ENCODE results near the gene PSMD4. TPM values are rescaled to one million over a fixed set of nuclear protein-coding genes. Genes with fewer than 3 reads are reported as not detected.

The PSMD4 gene
- total RNA-seq, 1 donor from 2014 or later, result 164 TPM

GRCh38 chr1:151289991-151290708 is 35.6 kb downstream of the PSMD4 start:
- ATAC-seq (no peak), DNase-seq (ENCODE audit: missing footprints) (no peak)
- intact Hi-C loops (cut with DNase I), result no loop called here

DNA sequence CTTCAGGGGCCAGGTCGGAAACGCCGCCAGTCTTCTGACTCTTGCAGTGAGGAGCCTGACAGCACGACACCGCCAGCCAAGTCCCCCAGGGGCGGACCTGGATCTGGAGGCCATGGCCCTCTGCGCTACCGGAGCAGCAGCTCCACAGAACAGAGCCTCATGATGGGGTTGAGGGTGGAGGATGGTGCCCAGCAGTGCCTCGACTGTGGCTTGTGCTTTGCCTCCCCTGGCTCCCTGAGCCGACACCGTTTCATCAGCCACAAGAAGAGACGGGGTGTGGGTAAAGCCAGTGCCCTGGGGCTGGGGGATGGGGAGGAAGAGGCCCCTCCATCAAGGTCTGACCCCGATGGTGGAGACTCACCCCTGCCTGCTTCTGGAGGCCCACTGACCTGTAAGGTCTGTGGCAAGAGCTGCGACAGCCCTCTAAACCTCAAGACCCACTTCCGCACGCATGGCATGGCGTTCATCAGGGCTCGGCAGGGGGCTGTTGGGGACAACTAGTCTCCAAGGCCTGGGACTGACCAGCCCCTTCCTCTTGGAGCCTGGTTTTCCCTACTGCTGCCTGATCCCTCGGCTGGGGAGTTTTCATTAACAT is 36.3 kb downstream of the PSMD4 start:
- ATAC-seq, result no peak

DNA sequence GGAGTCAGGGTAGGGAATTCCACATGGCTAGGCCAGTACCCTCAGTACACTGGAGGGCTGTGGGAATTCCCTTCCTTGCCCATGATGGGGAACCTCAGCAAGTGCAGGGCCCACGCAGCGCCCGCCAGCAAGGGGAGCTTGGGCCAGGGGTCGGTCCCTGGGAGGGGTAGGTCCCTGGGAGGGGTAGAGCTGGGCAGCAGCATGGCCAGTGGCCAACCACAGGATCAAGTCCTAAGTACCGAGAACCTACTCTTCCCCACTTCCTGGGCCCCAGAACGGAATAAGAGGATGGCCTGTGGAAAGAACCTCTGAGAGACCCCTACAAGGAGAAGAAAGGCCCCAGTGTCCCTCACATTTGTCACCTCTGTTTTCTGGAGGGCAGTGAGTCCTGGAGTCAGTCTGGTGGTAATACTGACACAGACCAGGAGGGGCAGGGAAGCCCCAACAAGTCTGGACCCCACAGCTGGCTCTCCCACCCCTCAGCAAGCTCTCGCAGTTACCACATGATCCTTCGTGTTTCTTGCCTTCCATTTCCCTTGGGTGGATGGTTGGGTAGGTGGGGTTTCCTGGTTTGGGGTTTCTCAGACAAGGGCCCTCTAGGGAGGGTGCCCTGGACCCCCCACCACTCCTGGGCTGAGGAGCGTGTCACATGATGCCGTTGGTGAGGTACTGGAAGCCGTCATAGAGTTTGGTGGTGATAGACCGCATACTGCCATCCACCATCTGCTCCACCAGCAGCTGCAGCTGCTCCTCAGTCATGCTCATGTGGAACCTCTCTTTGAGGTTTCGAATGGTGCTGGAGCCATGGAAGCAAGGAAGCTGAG is 37.9 kb downstream of the PSMD4 start:
- no peak for ATAC-seq
- no peak for DNase-seq (ENCODE audit: missing footprints)
- intact Hi-C loops (cut with DNase I), result no loop called here

More for the DNA sequence above, 36.3 kb downstream of the PSMD4 start:
- intact Hi-C loops (cut with DNase I), result no loop called here
- no peak for DNase-seq (ENCODE audit: missing footprints)

DNA sequence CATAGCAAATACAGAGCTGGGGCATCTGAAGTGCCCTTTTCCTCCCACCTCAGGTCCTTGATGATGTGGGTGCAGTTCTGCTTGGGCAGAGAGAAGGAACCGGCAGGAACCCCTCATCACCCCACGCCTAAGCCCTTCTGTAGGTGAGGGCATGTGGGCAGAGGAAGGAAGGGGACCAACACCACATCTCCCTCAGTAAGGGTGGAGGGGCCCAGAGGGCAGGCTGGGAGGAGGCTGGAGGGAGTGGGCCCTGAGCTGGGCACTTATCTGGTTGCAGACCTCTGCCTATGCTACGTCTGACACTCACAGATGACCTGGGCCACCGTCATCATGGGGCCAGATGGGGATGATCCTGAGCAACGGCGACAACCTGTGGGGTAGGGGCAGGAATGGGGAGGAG is 38.6 kb downstream of the PSMD4 start:
- no peak for ATAC-seq
- intact Hi-C loops (cut with DNase I), result no loop called here

DNA sequence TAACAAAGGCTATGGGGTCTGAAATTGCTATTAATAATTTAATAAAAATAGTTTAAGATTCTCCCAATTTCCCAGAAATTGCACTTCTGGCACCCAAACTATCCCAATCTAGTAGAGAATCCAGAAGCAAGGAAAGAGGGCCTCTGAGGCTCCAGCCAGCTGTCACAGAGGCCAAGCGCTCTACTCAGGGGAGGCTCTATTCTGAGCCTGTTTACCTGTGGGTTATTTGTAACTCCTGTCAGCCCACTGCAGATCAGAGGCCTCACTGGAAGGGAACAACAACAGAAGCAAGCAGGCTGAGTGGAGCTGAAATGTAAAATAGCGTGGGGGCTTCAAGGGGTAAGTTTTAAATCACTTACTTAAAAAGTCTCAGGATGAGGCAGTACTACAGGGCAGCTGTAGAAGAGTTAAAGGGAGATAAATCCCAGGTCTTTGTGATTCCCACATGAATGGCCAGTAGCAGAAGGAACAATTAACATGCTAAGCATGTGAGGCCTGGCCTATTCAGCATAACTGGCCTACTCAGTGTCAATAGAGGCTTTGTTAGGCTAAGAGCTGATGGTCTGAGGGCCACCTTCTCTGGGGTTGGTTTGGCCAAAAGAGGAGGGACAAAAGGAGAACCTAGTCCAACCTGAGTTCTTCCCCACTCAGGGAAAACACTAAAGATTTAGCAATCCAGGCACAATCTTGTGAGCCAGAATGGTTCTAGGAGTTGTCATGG is 40.4 kb downstream of the PSMD4 start:
- intact Hi-C loops (cut with DNase I), result no loop called here
- DNase-seq (ENCODE audit: missing footprints) (no peak), ATAC-seq (no peak)

More for the DNA sequence above, 38.6 kb downstream of the PSMD4 start:
- no peak for DNase-seq (ENCODE audit: missing footprints)

GRCh38 chr1:151309811-151310323 is 55.3 kb downstream of the PSMD4 start:
- DNase-seq (ENCODE audit: missing footprints) (no peak), ATAC-seq (peak; percentile 33)
- intact Hi-C loops (cut with DNase I), result loop anchor here (2.0 kb wide), 1 partner anchor 27 kb away; the partner anchor contains the start of gene ZNF687

- intact Hi-C loops (cut with DNase I), result loop anchor here (2.0 kb wide), 1 partner anchor 28 kb away; the partner anchor contains the start of gene ZNF687
- ATAC-seq (no peak), DNase-seq (ENCODE audit: missing footprints) (no peak)
Observed at GRCh38 chr1:151311011-151311410, 56.5 kb downstream of the PSMD4 start.

DNA sequence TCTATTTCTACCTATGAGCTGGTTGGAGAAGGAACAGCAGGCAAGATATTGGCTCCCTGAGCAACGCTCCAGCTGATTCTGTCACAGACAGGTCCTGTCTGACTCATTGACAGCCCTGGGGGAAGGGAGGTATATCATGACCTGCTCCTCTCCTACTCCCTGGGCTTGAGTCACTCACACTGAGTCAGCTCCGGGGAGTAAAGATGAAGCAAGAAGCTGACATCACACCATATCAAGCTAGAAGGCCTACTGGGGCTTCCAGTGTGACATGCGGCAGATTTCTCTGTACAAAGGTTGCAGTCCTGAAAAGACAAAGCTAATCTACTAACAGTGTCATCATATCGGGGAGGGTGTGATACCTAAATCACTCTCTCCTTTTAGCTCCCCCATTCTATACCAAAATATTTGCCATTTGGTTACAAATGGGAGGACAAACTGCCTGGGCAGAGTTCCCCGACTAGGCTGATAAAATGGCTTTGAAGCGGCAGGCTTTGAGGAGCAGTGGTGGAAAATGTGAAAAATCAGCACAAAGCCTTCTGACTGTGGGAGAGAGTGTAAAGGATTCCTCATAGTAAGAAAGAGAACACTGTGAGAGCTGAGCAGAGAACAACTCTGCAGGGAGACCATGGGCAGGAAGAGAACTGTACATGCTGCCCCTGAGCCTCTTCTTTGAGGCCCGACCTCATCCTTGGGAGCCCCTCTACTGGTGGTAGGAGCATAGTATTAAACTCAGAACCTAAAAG is 57.2 kb downstream of the PSMD4 start:
- peak; percentile 87 for ATAC-seq
- DNase-seq (ENCODE audit: missing footprints), result no peak
- intact Hi-C loops (cut with DNase I), result loop anchor here (2.0 kb wide), 1 partner anchor 29 kb away; the partner anchor contains the start of gene ZNF687

DNA sequence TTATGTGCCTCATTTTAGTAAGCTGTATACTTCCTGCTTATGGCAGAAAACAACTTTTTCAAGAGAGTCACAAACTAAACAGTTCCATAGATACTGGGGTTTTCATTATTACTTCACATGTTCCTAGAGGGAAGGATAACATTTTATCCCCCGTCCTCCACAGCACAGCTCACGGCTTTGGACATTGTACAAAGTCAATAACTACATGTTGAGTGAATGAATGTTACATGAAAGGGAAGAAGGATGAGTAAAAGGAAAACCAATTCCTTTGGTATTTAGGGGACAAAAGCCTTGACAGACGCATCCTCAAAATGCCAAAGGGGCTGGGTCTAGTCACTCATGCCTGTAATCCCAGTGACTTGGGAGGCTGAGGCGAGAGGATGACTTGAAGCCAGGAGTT is 57.9 kb downstream of the PSMD4 start:
- ATAC-seq, result no peak
- intact Hi-C loops (cut with DNase I), result no loop called here
- no peak for DNase-seq (ENCODE audit: missing footprints)

DNA sequence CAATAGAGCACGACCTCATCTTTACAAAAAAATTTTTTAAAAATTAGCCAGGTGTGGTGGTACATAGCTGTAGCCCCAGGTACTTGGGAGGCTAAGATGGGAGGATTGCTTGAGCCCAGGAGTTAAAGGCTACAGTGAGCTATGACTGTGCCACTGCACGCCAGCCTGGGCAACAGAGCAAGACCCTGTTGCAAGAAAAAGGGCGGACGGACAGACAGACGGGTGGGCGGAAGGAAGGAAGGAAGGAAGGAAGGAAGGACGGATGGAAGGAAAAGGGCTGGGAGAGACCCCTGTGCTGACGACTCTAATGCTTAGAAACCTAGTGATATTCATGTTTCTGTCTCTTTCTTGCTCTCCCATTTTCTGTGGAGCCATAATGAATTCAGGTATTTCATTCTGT is 58.3 kb downstream of the PSMD4 start:
- no peak for ATAC-seq
- intact Hi-C loops (cut with DNase I), result no loop called here
- no peak for DNase-seq (ENCODE audit: missing footprints)

- peak; percentile 72 for ATAC-seq
- intact Hi-C loops (cut with DNase I), result no loop called here
Observed at GRCh38 chr1:151313501-151313900, 59.0 kb downstream of the PSMD4 start.

GRCh38 chr1:151314137-151314875 is 59.8 kb downstream of the PSMD4 start:
- intact Hi-C loops (cut with DNase I), result no loop called here
- DNase-seq (ENCODE audit: missing footprints) (peak; percentile 85), ATAC-seq (peak; percentile 80)

More at GRCh38 chr1:151313501-151313900, 59.0 kb downstream of the PSMD4 start:
- no peak for DNase-seq (ENCODE audit: missing footprints)

- ATAC-seq, result no peak
Observed at GRCh38 chr1:151315565-151316235, 61.2 kb downstream of the PSMD4 start.

More at GRCh38 chr1:151315565-151316235, 61.2 kb downstream of the PSMD4 start:
- intact Hi-C loops (cut with DNase I), result no loop called here
- DNase-seq (ENCODE audit: missing footprints), result no peak
